HFFc6 (cell line): ENCODE data around the gene ATP6V1E1. TPM values are rescaled to one million over a fixed set of nuclear protein-coding genes. Genes with fewer than 3 reads are reported as not detected.

Experiments used
- DNase-seq: peaks from one replicate; pipeline ENCODE4 v3.0.0-alpha.2; 2018
- H3K27ac Mint-ChIP-seq: 2 replicates; pipeline ENCODE4 v1.8.0; 2020; ENCODE audit warnings: mild to moderate bottlenecking, mixed read lengths
- H3K27me3 Mint-ChIP-seq: 2 replicates; pipeline ENCODE4 v1.8.0; 2021; ENCODE audit warnings: mild to moderate bottlenecking, moderate library complexity, mixed read lengths; ENCODE audit not compliant: insufficient read depth
- H3K36me3 Mint-ChIP-seq: 2 replicates; pipeline ENCODE4 v1.8.0; 2021; ENCODE audit warnings: low read depth, mixed read lengths
- H3K4me1 Mint-ChIP-seq: 2 replicates; pipeline ENCODE4 v1.8.0; 2020; ENCODE audit warnings: low read depth, mixed read lengths
- H3K4me3 Mint-ChIP-seq: 2 replicates; pipeline ENCODE4 v1.8.0; 2020; ENCODE audit warnings: mild to moderate bottlenecking, moderate library complexity, mixed read lengths
- H3K9me3 Mint-ChIP-seq: 2 replicates; pipeline ENCODE4 v1.8.0; 2020; ENCODE audit warnings: mild to moderate bottlenecking, mixed read lengths
- total RNA-seq, 6 experiments: library from RNA; stranded (reverse); fragmentation: NEBNext Ultra II Directional; extraction: Animal tissue kit (Norgen Biotek cat#: 25700); gene quantifications; 2 replicates in 1 of 6; 3 replicates in 5 of 6; pipeline ENCODE4 v1.2.3, GENCODE V29; 2021
- TF ChIP-seq, protein P1 (sequence below): fragments of 200-600 bp; sonication (generic); IDR thresholded peaks from 2 replicates; pipeline ENCODE4 v1.5.0; 2021; ENCODE audit warnings: antibody characterized with exemption, mild to moderate bottlenecking

ATP6V1E1 gene
- total RNA-seq, 6 experiments from 2014 or later: 156 to 194 (median 168) TPM

DNA sequence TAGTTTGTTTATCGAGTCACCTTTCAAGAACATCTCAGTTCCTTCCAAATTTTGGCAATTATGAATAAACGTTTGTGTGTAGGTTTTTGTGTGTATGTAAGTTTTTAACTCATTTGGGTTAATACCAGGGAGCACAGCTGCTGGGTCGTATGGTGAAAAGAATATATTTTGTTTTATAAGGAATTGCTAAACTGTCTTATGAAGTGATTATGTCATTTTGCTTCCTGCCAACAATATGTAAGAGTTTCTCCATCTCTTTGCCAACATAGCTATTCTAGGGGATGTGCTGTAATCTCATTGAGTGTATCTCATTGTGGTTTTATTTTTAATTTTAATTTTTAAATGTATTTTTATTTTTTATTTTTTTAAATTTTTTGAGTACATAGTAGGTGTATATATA is 37.3 kb upstream of the ATP6V1E1 start:
- H3K4me3 Mint-ChIP-seq: no peak overlapping the region
- H3K27me3 Mint-ChIP-seq: no peaks in the 10 kb centered on the region; the same call in 1 of the 2 replicates
- no peaks in the 10 kb centered on the region for H3K9me3 Mint-ChIP-seq
- no peak for DNase-seq
- H3K27ac Mint-ChIP-seq: no peak overlapping the region
- TF ChIP-seq, protein P1, sequence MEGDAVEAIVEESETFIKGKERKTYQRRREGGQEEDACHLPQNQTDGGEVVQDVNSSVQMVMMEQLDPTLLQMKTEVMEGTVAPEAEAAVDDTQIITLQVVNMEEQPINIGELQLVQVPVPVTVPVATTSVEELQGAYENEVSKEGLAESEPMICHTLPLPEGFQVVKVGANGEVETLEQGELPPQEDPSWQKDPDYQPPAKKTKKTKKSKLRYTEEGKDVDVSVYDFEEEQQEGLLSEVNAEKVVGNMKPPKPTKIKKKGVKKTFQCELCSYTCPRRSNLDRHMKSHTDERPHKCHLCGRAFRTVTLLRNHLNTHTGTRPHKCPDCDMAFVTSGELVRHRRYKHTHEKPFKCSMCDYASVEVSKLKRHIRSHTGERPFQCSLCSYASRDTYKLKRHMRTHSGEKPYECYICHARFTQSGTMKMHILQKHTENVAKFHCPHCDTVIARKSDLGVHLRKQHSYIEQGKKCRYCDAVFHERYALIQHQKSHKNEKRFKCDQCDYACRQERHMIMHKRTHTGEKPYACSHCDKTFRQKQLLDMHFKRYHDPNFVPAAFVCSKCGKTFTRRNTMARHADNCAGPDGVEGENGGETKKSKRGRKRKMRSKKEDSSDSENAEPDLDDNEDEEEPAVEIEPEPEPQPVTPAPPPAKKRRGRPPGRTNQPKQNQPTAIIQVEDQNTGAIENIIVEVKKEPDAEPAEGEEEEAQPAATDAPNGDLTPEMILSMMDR: no peak
- peaks cover 12% of the 10 kb centered on the region; the same call in 1 of the 2 replicates for H3K36me3 Mint-ChIP-seq
- H3K4me1 Mint-ChIP-seq: no peaks in the 10 kb centered on the region

DNA sequence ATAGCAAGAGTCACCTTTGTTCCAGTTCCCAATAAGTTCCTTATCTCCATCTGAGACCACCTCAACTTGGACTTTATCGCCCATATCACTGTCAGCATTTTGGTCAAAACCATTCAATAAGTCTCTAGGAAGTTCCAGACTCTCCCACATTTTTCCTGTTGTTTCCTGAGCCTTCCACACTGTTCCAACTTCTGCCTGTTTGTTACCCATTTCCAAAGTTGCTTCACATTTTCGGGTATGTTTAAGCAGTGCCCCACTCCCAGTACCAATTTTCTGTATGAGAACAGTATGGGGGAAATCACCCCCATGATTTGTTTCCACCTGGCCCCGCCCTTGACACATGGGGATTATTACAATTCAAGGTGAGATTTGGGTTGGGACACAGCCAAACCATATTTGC is 36.7 kb upstream of the ATP6V1E1 start:
- no peaks in the 10 kb centered on the region; the same call in 1 of the 2 replicates for H3K27me3 Mint-ChIP-seq
- TF ChIP-seq, protein P1: no peak
- H3K4me1 Mint-ChIP-seq: no peaks in the 10 kb centered on the region
- no peak overlapping the region for H3K4me3 Mint-ChIP-seq
- H3K36me3 Mint-ChIP-seq: peaks cover 15% of the 10 kb centered on the region; the same call in 1 of the 2 replicates
- DNase-seq: no peak
- H3K27ac Mint-ChIP-seq: no peak overlapping the region
- H3K9me3 Mint-ChIP-seq: no peaks in the 10 kb centered on the region

DNA sequence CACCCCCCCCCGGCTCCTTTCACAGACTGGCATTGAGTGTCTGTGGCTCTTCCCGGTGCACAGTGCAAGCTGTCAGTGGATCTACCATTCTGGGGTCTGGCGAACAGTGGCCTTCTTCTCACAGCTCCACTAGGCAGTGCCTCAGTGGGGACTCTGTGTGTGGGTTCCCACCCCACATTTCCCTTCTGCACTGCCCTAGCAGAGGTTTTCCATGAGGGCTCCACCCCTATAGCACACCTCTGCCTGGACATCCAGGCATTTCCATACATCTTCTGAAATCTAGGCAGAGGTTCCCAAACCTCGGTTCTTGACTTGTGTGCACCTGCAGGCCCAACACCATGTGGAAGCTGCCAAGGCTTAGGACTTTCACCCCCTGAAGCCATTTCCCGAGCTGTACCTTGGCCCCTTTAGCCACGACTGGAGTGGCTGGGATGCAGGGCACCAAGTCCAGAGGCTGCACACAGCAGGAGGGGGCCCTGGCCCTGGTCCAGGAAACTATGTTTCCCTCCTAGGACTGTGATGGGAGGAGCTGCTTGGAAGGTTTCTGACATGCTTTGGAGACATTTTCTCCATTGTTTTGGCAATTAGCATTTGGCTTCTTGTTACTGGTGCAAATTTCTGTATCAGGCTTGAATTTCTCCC is 36.0 kb upstream of the ATP6V1E1 start:
- Mint-ChIP-seq H3K36me3 (peaks cover 17% of the 10 kb centered on the region; the same call in 1 of the 2 replicates), H3K4me1 (no peaks in the 10 kb centered on the region), H3K4me3 (no peak overlapping the region), H3K9me3 (no peaks in the 10 kb centered on the region), H3K27ac (no peak overlapping the region), H3K27me3 (no peaks in the 10 kb centered on the region; the same call in 1 of the 2 replicates)
- TF ChIP-seq, protein P1: no peak
- DNase-seq: no peak

DNA sequence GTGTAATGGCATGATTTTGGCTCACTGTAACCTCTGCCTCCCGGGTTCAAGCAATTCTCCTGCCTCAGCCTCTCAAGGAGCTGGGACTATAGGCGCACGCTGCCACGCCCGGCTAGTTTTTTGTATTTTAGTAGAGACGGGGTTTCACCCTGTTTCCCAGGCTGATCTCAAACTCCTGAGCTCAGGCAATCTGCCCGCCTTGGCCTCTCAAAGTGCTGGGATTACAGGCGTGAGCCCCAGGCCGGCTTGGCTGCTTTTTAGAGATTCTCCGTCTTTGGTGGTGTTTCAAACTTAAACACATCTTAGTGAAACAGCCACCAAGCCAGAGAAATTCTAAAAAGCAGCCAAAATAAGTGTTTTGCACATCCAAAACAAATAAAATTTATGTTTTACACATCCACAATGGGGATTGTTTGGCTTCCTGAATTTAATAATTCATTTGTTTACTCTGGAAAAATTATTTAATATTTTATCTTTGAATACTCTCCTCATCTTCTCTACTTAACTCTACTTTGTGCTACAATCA is 28.4 kb upstream of the ATP6V1E1 start:
- TF ChIP-seq, protein P1: no peak
- Mint-ChIP-seq H3K27ac (no peak overlapping the region), H3K36me3 (peaks cover 10% of the 10 kb centered on the region; the same call in 1 of the 2 replicates), H3K9me3 (no peaks in the 10 kb centered on the region), H3K4me3 (no peak overlapping the region), H3K4me1 (no peaks in the 10 kb centered on the region), H3K27me3 (no peaks in the 10 kb centered on the region)
- no peak for DNase-seq

DNA sequence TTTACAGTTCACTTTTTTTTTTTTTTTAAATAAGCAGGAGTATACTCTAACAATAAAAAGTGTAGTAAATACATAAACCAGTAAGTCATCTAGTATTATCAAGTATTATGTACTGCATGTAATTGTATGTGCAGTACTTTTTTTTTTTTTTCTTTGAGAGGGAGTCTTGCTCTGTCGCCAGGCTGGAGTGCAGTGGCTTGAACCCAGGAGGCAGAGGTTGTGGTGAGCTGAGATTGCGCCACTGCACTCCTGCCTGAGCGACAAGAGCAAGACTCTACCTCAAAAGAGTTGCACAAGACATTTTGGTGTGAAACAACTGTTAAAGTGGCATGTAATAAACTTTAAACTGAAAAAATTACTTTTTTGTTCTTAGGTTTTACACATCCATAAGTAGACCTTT is 26.7 kb upstream of the ATP6V1E1 start:
- Mint-ChIP-seq H3K4me3 (no peak overlapping the region), H3K9me3 (no peaks in the 10 kb centered on the region), H3K27me3 (no peaks in the 10 kb centered on the region; the same call in 1 of the 2 replicates), H3K4me1 (no peaks in the 10 kb centered on the region), H3K27ac (no peak overlapping the region), H3K36me3 (peaks cover 7% of the 10 kb centered on the region; the same call in 1 of the 2 replicates)
- no peak for DNase-seq
- TF ChIP-seq, protein P1: no peak
